Measurements from ENCODE around the gene SDHA. TPM values are rescaled to one million over a fixed set of nuclear protein-coding genes. Genes with fewer than 3 reads are reported as not detected.
"Not testable (repeated sequence)": the region's sequence is repeated elsewhere in the genome, so short reads cannot be mapped to it uniquely, and the experiment has no call there.

The SDHA gene
- total RNA-seq, 2 donors from 2014 or later = 59.6 to 70.5 TPM

- ATAC-seq (ENCODE audit: insufficient number of reproducible peaks, low FRiP score, low read depth); H3K4me3 ChIP-seq; DNase-seq (ENCODE audit: low spot score); H3K9me3 ChIP-seq; H3K27me3 ChIP-seq (replicated peaks; ENCODE audit: insufficient read depth); H3K27ac ChIP-seq: not testable (repeated sequence)
- Histone ChIP-seq H3K4me1 (ENCODE audit: control insufficient read depth in 1 of 2, low read depth in 2 of 2) (peaks cover 10 to 16% of the 10 kb centered on the region in 2 donors), H3K36me3 (peaks cover 11% of the 10 kb centered on the region)
Observed at GRCh38 chr5:274346-274745, 56.2 kb downstream of the SDHA start.

DNA sequence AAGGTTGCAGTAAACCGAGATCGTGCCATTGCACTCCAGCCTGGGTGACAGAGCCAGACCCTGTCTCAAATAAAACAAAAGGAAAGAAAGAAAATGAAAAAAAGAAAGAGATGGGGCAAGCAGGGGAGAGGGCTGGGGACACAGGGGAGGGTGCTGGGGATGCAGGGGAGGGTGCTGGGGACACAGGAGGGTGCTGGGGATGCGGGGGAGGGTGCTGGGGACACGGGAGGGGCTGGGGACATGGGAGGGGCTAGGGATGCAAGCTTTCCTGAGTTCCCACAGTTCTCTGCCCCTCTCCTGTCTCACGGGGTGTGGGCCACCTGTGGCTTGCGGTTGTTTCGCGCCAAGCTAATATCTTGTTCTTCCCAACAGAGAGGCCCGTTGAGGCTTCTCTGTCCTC lies 60.5 kb downstream of the SDHA start:
- H3K4me3 ChIP-seq = no peak overlapping the region
- DNase-seq (ENCODE audit: low spot score) (no peak), ATAC-seq (ENCODE audit: insufficient number of reproducible peaks, low FRiP score, low read depth) (no peak)
- H3K27ac ChIP-seq = no peak overlapping the region
- no peaks in the 10 kb centered on the region for H3K27me3 ChIP-seq (replicated peaks; ENCODE audit: insufficient read depth)
- H3K9me3 ChIP-seq = no peaks in the 10 kb centered on the region
- H3K36me3 ChIP-seq = peaks cover 14% of the 10 kb centered on the region
- peaks cover under 1% of the 10 kb centered on the region in 2 donors for H3K4me1 ChIP-seq (ENCODE audit: control insufficient read depth in 1 of 2, low read depth in 2 of 2)
- TF ChIP-seq CTCF (IDR thresholded peaks at IDR 0.05) = no peak

DNA sequence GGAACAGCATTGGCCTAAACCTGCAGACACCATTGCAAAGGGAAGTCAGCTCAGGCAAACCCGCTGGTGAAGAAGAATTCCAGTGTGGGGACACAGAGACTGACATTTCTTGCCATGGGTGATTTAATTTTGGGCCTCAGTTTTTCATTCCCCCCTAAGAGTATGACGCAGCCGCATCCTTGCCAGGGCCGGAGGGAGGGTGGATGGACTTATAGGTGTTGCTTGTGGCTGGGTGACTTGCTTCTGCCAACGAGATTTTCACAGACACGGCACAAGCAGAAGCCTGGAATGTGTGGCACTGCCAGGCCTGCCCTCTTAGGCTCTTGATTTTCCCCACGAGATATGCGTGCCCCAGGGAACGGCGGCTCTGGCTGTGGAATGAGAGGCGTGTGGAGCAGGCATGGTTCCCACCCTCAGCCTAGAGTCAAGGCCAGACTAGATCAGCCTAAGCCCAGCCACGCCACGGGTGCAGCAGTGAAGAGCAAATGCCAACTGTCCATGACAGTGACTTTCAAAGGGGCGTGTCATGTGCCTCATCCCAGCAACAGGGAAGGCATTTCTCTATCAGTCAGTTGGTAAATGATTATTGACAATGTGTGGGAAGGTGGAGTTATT lies 61.0 kb downstream of the SDHA start:
- H3K4me1 ChIP-seq (ENCODE audit: control insufficient read depth in 1 of 2, low read depth in 2 of 2); H3K27ac ChIP-seq; H3K4me3 ChIP-seq; H3K27me3 ChIP-seq (replicated peaks; ENCODE audit: insufficient read depth); H3K9me3 ChIP-seq; ATAC-seq (ENCODE audit: insufficient number of reproducible peaks, low FRiP score, low read depth); DNase-seq (ENCODE audit: low spot score): not testable (repeated sequence)
- H3K36me3 ChIP-seq = peaks cover 11% of the 10 kb centered on the region

DNA sequence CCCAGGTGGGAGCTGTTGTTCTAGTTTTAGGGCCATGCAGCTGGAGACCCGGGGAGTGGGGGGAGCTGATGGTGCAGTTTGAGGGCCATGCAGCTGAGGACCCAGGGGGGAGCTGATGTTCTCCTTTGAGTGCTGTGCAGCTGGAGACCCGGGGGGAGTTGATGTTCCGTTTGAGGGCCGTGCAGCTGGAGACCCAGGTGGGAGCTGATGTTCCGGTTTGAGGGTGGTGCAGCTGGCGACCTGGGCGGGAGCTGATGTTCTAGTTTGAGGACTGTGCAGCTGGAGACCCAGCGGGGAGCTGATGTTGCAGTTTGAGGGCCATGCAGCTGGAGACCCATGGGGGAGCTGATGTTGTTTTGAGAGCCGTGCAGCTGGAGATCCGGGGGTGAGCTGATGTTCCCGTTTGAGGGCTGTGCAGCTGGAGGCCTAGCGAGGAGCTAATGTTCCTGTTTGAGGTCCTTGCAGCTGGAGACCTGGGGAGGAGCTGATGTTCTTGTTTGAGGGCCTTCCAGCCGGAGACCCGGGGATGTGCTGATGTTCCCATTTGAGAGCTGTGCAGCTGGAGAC lies 68.0 kb downstream of the SDHA start:
- Histone ChIP-seq H3K36me3 (peaks cover 3% of the 10 kb centered on the region), H3K9me3 (no peaks in the 10 kb centered on the region), H3K4me1 (ENCODE audit: control insufficient read depth in 1 of 2, low read depth in 2 of 2) (no peaks in the 10 kb centered on the region), H3K27ac (no peak overlapping the region), H3K27me3 (replicated peaks; ENCODE audit: insufficient read depth) (no peaks in the 10 kb centered on the region), H3K4me3 (no peak overlapping the region)
- DNase-seq (ENCODE audit: low spot score) = no peak
- TF ChIP-seq CTCF (IDR thresholded peaks at IDR 0.05) = no peak
- ATAC-seq (ENCODE audit: insufficient number of reproducible peaks, low FRiP score, low read depth) = no peak

GRCh38 chr5:290200-290599 lies 72.1 kb downstream of the SDHA start:
- not testable (repeated sequence) for H3K36me3 ChIP-seq; ATAC-seq (ENCODE audit: insufficient number of reproducible peaks, low FRiP score, low read depth); H3K4me1 ChIP-seq (ENCODE audit: control insufficient read depth in 1 of 2, low read depth in 2 of 2); H3K4me3 ChIP-seq; H3K27me3 ChIP-seq (replicated peaks; ENCODE audit: insufficient read depth); H3K9me3 ChIP-seq; H3K27ac ChIP-seq; DNase-seq (ENCODE audit: low spot score)

- H3K9me3 ChIP-seq; H3K4me3 ChIP-seq; ATAC-seq (ENCODE audit: insufficient number of reproducible peaks, low FRiP score, low read depth); H3K36me3 ChIP-seq; H3K27ac ChIP-seq; H3K27me3 ChIP-seq (replicated peaks; ENCODE audit: insufficient read depth); DNase-seq (ENCODE audit: low spot score); H3K4me1 ChIP-seq (ENCODE audit: control insufficient read depth in 1 of 2, low read depth in 2 of 2): not testable (repeated sequence)
Observed at GRCh38 chr5:291345-291744, 73.2 kb downstream of the SDHA start.

- ATAC-seq (ENCODE audit: insufficient number of reproducible peaks, low FRiP score, low read depth); H3K27me3 ChIP-seq (replicated peaks; ENCODE audit: insufficient read depth); H3K9me3 ChIP-seq; H3K4me3 ChIP-seq; DNase-seq (ENCODE audit: low spot score); H3K36me3 ChIP-seq; H3K4me1 ChIP-seq (ENCODE audit: control insufficient read depth in 1 of 2, low read depth in 2 of 2); H3K27ac ChIP-seq: not testable (repeated sequence)
Observed at GRCh38 chr5:294788-295187, 76.7 kb downstream of the SDHA start.

- H3K9me3 ChIP-seq; ATAC-seq (ENCODE audit: insufficient number of reproducible peaks, low FRiP score, low read depth); H3K4me3 ChIP-seq; H3K4me1 ChIP-seq (ENCODE audit: control insufficient read depth in 1 of 2, low read depth in 2 of 2); DNase-seq (ENCODE audit: low spot score); H3K27ac ChIP-seq; H3K27me3 ChIP-seq (replicated peaks; ENCODE audit: insufficient read depth); H3K36me3 ChIP-seq: not testable (repeated sequence)
Observed at GRCh38 chr5:296207-296606, 78.1 kb downstream of the SDHA start.

GRCh38 chr5:296954-297353 lies 78.8 kb downstream of the SDHA start:
- not testable (repeated sequence) for ATAC-seq (ENCODE audit: insufficient number of reproducible peaks, low FRiP score, low read depth)

GRCh38 chr5:297448-297847 lies 79.3 kb downstream of the SDHA start:
- DNase-seq (ENCODE audit: low spot score); H3K36me3 ChIP-seq; H3K27me3 ChIP-seq (replicated peaks; ENCODE audit: insufficient read depth); ATAC-seq (ENCODE audit: insufficient number of reproducible peaks, low FRiP score, low read depth); H3K9me3 ChIP-seq; H3K27ac ChIP-seq; H3K4me3 ChIP-seq; H3K4me1 ChIP-seq (ENCODE audit: control insufficient read depth in 1 of 2, low read depth in 2 of 2): not testable (repeated sequence)

More at GRCh38 chr5:296954-297353, 78.8 kb downstream of the SDHA start:
- DNase-seq (ENCODE audit: low spot score); H3K36me3 ChIP-seq; H3K27ac ChIP-seq; H3K27me3 ChIP-seq (replicated peaks; ENCODE audit: insufficient read depth); H3K9me3 ChIP-seq; H3K4me1 ChIP-seq (ENCODE audit: control insufficient read depth in 1 of 2, low read depth in 2 of 2); H3K4me3 ChIP-seq: not testable (repeated sequence)

Measured in thoracic aorta (tissue), 2 donors.